Motor neuron (in vitro differentiated cells): ENCODE data around the gene UBB. TPM values are rescaled to one million over a fixed set of nuclear protein-coding genes. Genes with fewer than 3 reads are reported as not detected.

Experiments
- ATAC-seq, 8 experiments: fragments of 200-7000 bp; cut with Tn5 transposase; replicated peaks in 6 of 8; 2 replicates each; pipeline ENCODE4 v1.8.0; 2021; ENCODE audit warnings: mild to moderate bottlenecking in 8 of 8, moderate library complexity in 8 of 8
- H3K27ac ChIP-seq, 2 donors: fragments of 250-450 bp; sonication (Bioruptor Pico); 2 replicates each; pipeline ENCODE4 v1.9.0; 2021; ENCODE audit warnings: antibody characterized with exemption in 2 of 2, mild to moderate bottlenecking in 2 of 2, moderate library complexity in 1 of 2
- H3K4me1 ChIP-seq, 2 donors: fragments of 250-450 bp; sonication (Bioruptor Pico); replicated peaks in 1 of 2; 2 replicates each; pipeline ENCODE4 v1.6.1; 2021; ENCODE audit warnings: antibody characterized with exemption in 2 of 2, mild to moderate bottlenecking in 2 of 2, moderate library complexity in 1 of 2
- H3K4me3 ChIP-seq, 5 donors: fragments of 250-450 bp; sonication (Bioruptor Pico); 2 replicates each; pipeline ENCODE4 v1.9.0; 2021; ENCODE audit warnings: antibody characterized with exemption in 5 of 5, mild to moderate bottlenecking in 5 of 5, moderate library complexity in 4 of 5
- WGBS, 10 experiments: fragments of 450-650 bp; shearing (Covaris generic); methylation state at CpG; one replicate each; pipeline ENCODE4 v1.0.0; 2022; 5-methylcytosine and 5-hydroxymethylcytosine counted together
- in situ Hi-C, 9 experiments: fragments of 400-800 bp; cut with MboI; loops; one replicate each; pipeline ENCODE4 v1.15.0; 2021; ENCODE audit warnings: low sequenced_read_pairs in 9 of 9, low pct_unique_long_range_greater_than_20kb in 2 of 9; ENCODE audit not compliant: unreplicated experiment in 9 of 9
- total RNA-seq, 8 experiments: library from RNA; unstranded; fragments of 300-600 nt; gene quantifications; 2 replicates each; pipeline versions ENCODE4 v1.2.3 to v1.2.4, GENCODE V29; 2022

Gene UBB
- 1,000 to 10,000 TPM; 1,301 to 2,415 (median 1,636) TPM for total RNA-seq

GRCh38 chr17:16380640-16381495, at the start of gene UBB:
TSS of gene UBB (plus strand) at chr17:16381091. CDS start at chr17:16381908, 817 bp downstream.
- Histone ChIP-seq H3K4me1 (peaks cover 5 to 8% of the 10 kb centered on the region in 2 donors), H3K4me3 (peak within 1 kb of the TSS; percentile 42 to 72 (median 52)), H3K27ac (peak within 1 kb of the TSS; percentile 96 to 99)
- in situ Hi-C loops = loop anchor here in 1 of 9 experiments (25.0 kb wide), 1 partner anchor 131 kb away; no protein-coding TSS in a partner anchor
- ATAC-seq = peak; percentile 91 to 96 (median 94)
- 0 to 4% (median 0%) methylated on average over 6 to 41 of the region's 67 CpGs; no CpG with 5 or more reads in 3 of the 10 experiments for WGBS, 10 experiments

- H3K27ac ChIP-seq = no peak overlapping the region
- in situ Hi-C loops = no loop called here
- H3K4me1 ChIP-seq = no peaks in the 10 kb centered on the region
- no peak for ATAC-seq
- no peak overlapping the region for H3K4me3 ChIP-seq
- WGBS, 10 experiments = 60 to 90% (median 81%) methylated on average over 1 to 3 of the region's 3 CpGs; no CpG with 5 or more reads in 3 of the 10 experiments
Observed at GRCh38 chr17:16338391-16338790, 42.5 kb upstream of the UBB start.

- Histone ChIP-seq H3K27ac (no peak overlapping the region), H3K4me3 (no peak overlapping the region), H3K4me1 (no peaks in the 10 kb centered on the region)
- 94 to 100% (median 100%) methylated on average over 1 of the region's 1 CpG; no CpG with 5 or more reads in 5 of the 10 experiments for WGBS, 10 experiments
- no peak for ATAC-seq
- in situ Hi-C loops = no loop called here
Observed at GRCh38 chr17:16339402-16339801, 41.5 kb upstream of the UBB start.

GRCh38 chr17:16339959-16340358, 40.9 kb upstream of the UBB start:
- H3K27ac ChIP-seq = no peak overlapping the region
- in situ Hi-C loops = no loop called here
- H3K4me1 ChIP-seq = no peaks in the 10 kb centered on the region
- 80 to 100% (median 100%) methylated on average over 1 of the region's 1 CpG; no CpG with 5 or more reads in 2 of the 10 experiments for WGBS, 10 experiments
- no peak for ATAC-seq
- no peak overlapping the region for H3K4me3 ChIP-seq

GRCh38 chr17:16342979-16343378, 37.9 kb upstream of the UBB start:
- WGBS, 10 experiments = 33 to 100% (median 100%) methylated on average over 1 of the region's 4 CpGs; no CpG with 5 or more reads in 4 of the 10 experiments
- no peak overlapping the region for H3K27ac ChIP-seq
- H3K4me1 ChIP-seq = no peaks in the 10 kb centered on the region
- no peak overlapping the region for H3K4me3 ChIP-seq
- ATAC-seq = peak in 1 of 8 experiments; percentile 10
- in situ Hi-C loops = no loop called here

- ATAC-seq = no peak
- Histone ChIP-seq H3K4me3 (no peak overlapping the region), H3K27ac (no peak overlapping the region), H3K4me1 (no peaks in the 10 kb centered on the region)
- WGBS, 10 experiments = no CpG with 5 or more reads among the region's 3 CpGs
- in situ Hi-C loops = no loop called here
Observed at GRCh38 chr17:16343569-16343968, 37.3 kb upstream of the UBB start.

- WGBS, 10 experiments = 43 to 100% (median 86%) methylated on average over 1 to 5 of the region's 5 CpGs; no CpG with 5 or more reads in 2 of the 10 experiments
- in situ Hi-C loops = no loop called here
- Histone ChIP-seq H3K4me3 (no peak overlapping the region), H3K27ac (no peak overlapping the region), H3K4me1 (peaks cover 0 to 3% of the 10 kb centered on the region in 2 donors)
- ATAC-seq = no peak
Observed at GRCh38 chr17:16345565-16345964, 35.3 kb upstream of the UBB start.

- WGBS, 10 experiments = 82 to 100% (median 100%) methylated on average over 1 to 6 of the region's 6 CpGs; no CpG with 5 or more reads in 3 of the 10 experiments
- no peak overlapping the region for H3K4me3 ChIP-seq
- no peak for ATAC-seq
- peaks cover 0 to 9% of the 10 kb centered on the region in 2 donors for H3K4me1 ChIP-seq
- in situ Hi-C loops = no loop called here
- H3K27ac ChIP-seq = no peak overlapping the region
Observed at GRCh38 chr17:16346721-16347271, 34.1 kb upstream of the UBB start.

- in situ Hi-C loops = no loop called here
- no peak overlapping the region for H3K27ac ChIP-seq
- ATAC-seq = no peak
Observed at GRCh38 chr17:16348586-16348985, 32.3 kb upstream of the UBB start.

GRCh38 chr17:16349431-16349830, 31.5 kb upstream of the UBB start:
- H3K4me3 ChIP-seq = no peak overlapping the region
- ATAC-seq = no peak
- in situ Hi-C loops = no loop called here
- 93 to 100% (median 100%) methylated on average over 1 to 5 of the region's 5 CpGs; no CpG with 5 or more reads in 4 of the 10 experiments for WGBS, 10 experiments
- no peak overlapping the region for H3K27ac ChIP-seq
- peaks cover 0 to 9% of the 10 kb centered on the region in 2 donors for H3K4me1 ChIP-seq

More at GRCh38 chr17:16348586-16348985, 32.3 kb upstream of the UBB start:
- Histone ChIP-seq H3K4me3 (no peak overlapping the region), H3K4me1 (peaks cover 0 to 9% of the 10 kb centered on the region in 2 donors)
- 82 to 100% (median 100%) methylated on average over 1 to 3 of the region's 6 CpGs; no CpG with 5 or more reads in 3 of the 10 experiments for WGBS, 10 experiments

GRCh38 chr17:16351831-16352230, 29.1 kb upstream of the UBB start:
- peaks cover 0 to 9% of the 10 kb centered on the region in 2 donors for H3K4me1 ChIP-seq
- in situ Hi-C loops = loop anchor here in 1 of 9 experiments (25.0 kb wide), 1 partner anchor 160 kb away; no protein-coding TSS in a partner anchor
- H3K4me3 ChIP-seq = peak overlapping the region; percentile 46 to 69 (median 63)
- H3K27ac ChIP-seq = peak overlapping the region; percentile 85 to 86
- WGBS, 10 experiments = 0 to 46% (median 7%) methylated on average over 5 to 10 of the region's 10 CpGs; no CpG with 5 or more reads in 1 of the 10 experiments
- no peak for ATAC-seq

GRCh38 chr17:16352303-16352666, 28.6 kb upstream of the UBB start:
- Histone ChIP-seq H3K4me1 (peaks cover 0 to 9% of the 10 kb centered on the region in 2 donors), H3K4me3 (peak overlapping the region; percentile 46 to 69 (median 63)), H3K27ac (peak overlapping the region; percentile 85 to 86)
- peak; percentile 54 to 83 (median 80) for ATAC-seq
- in situ Hi-C loops = loop anchor here in 1 of 9 experiments (25.0 kb wide), 1 partner anchor 160 kb away; no protein-coding TSS in a partner anchor
- WGBS, 10 experiments = 0 to 2% (median 0%) methylated on average over 4 to 18 of the region's 25 CpGs; no CpG with 5 or more reads in 6 of the 10 experiments
